Measurements from ENCODE around the gene TXNDC16. TPM values are rescaled to one million over a fixed set of nuclear protein-coding genes. Genes with fewer than 3 reads are reported as not detected.
A peak's percentile ranks its signal among the peaks of the same experiment; 100 is the strongest.

TXNDC16 gene
- total and polyA plus RNA-seq, 4 experiments from 2014 or later, result 2.8 to 7.6 (median 5.1) TPM

GRCh38 chr14:52434955-52435354, 117.3 kb downstream of the TXNDC16 start:
- Mint-ChIP-seq H3K4me1 (peaks cover 0 to 8% (median 5%) of the 10 kb centered on the region in 4 donors), H3K4me3 (no peak overlapping the region), H3K9me3 (no peaks in the 10 kb centered on the region), H3K27me3 (no peaks in the 10 kb centered on the region), H3K36me3 (peaks cover 27 to 46% of the 10 kb centered on the region in 2 donors), H3K27ac (no peak overlapping the region)
- ChIA-PET CTCF (ENCODE audit: partially characterized antibody) (interaction anchor here (1.0 to 1.6 kb wide), 2 partner anchors 34 to 135 kb away, joined by 3 to 5 read pairs; no protein-coding TSS in a partner anchor), POLR2A (ENCODE audit: partially characterized antibody) (no interaction called here)
- Histone ChIP-seq H3K27ac (ENCODE audit: low read depth, low read length) (no peak overlapping the region), H3K36me3 (ENCODE audit: insufficient read depth, low read length) (no peaks in the 10 kb centered on the region), H3K9me3 (ENCODE audit: control insufficient read depth in 1 of 2, low read length in 2 of 2) (no peaks in the 10 kb centered on the region), H3K4me1 (ENCODE audit: insufficient read depth, low read length) (no peaks in the 10 kb centered on the region), H3K27me3 (ENCODE audit: insufficient read depth, low read length) (no peaks in the 10 kb centered on the region), H3K4me3 (ENCODE audit: low read length in 2 of 2) (no peak overlapping the region)
- DNase-seq, result no peak
- intact Hi-C loops (cut with micrococcal nuclease), result no loop called here

- Mint-ChIP-seq H3K27me3 (no peaks in the 10 kb centered on the region), H3K27ac (no peak overlapping the region), H3K4me1 (peaks cover 0 to 6% (median under 1%) of the 10 kb centered on the region in 4 donors), H3K4me3 (no peak overlapping the region), H3K36me3 (peaks cover 14 to 37% of the 10 kb centered on the region in 2 donors), H3K9me3 (peaks cover 0 to 1% (median 0%) of the 10 kb centered on the region in 8 donors)
- H3K27ac ChIP-seq (ENCODE audit: low read depth, low read length), result no peak overlapping the region
- H3K4me3 ChIP-seq (ENCODE audit: low read length in 2 of 2), result no peak overlapping the region
- intact Hi-C loops (cut with micrococcal nuclease), result no loop called here
- CTCF ChIA-PET (ENCODE audit: partially characterized antibody), result no interaction called here
- H3K9me3 ChIP-seq (ENCODE audit: control insufficient read depth in 1 of 2, low read length in 2 of 2), result no peaks in the 10 kb centered on the region
- H3K36me3 ChIP-seq (ENCODE audit: insufficient read depth, low read length), result no peaks in the 10 kb centered on the region
- POLR2A ChIA-PET (ENCODE audit: partially characterized antibody), result interaction anchor here (0.9 kb wide), 1 partner anchor 29 kb away, joined by 4 read pairs; no protein-coding TSS in a partner anchor
- no peaks in the 10 kb centered on the region for H3K4me1 ChIP-seq (ENCODE audit: insufficient read depth, low read length)
- no peaks in the 10 kb centered on the region for H3K27me3 ChIP-seq (ENCODE audit: insufficient read depth, low read length)
- no peak for DNase-seq
Measured at GRCh38 chr14:52430474-52430873, 121.8 kb downstream of the TXNDC16 start.

GRCh38 chr14:52429451-52429850, 122.9 kb downstream of the TXNDC16 start:
- no peak for DNase-seq
- POLR2A ChIA-PET (ENCODE audit: partially characterized antibody), result interaction anchor here (0.9 kb wide), 1 partner anchor 28 kb away, joined by 4 read pairs; no protein-coding TSS in a partner anchor
- H3K9me3 ChIP-seq (ENCODE audit: control insufficient read depth in 1 of 2, low read length in 2 of 2), result no peaks in the 10 kb centered on the region
- Mint-ChIP-seq H3K4me3 (no peak overlapping the region), H3K4me1 (peaks cover 0 to 6% (median 1%) of the 10 kb centered on the region in 4 donors), H3K36me3 (peaks cover 14 to 33% of the 10 kb centered on the region in 2 donors), H3K9me3 (peaks cover 0 to 1% (median 0%) of the 10 kb centered on the region in 8 donors), H3K27me3 (no peaks in the 10 kb centered on the region), H3K27ac (no peak overlapping the region)
- H3K4me3 ChIP-seq (ENCODE audit: low read length in 2 of 2), result no peak overlapping the region
- H3K27ac ChIP-seq (ENCODE audit: low read depth, low read length), result no peak overlapping the region
- H3K27me3 ChIP-seq (ENCODE audit: insufficient read depth, low read length), result no peaks in the 10 kb centered on the region
- H3K36me3 ChIP-seq (ENCODE audit: insufficient read depth, low read length), result no peaks in the 10 kb centered on the region
- intact Hi-C loops (cut with micrococcal nuclease), result no loop called here
- CTCF ChIA-PET (ENCODE audit: partially characterized antibody), result no interaction called here
- H3K4me1 ChIP-seq (ENCODE audit: insufficient read depth, low read length), result no peaks in the 10 kb centered on the region

GRCh38 chr14:52427460-52427859, 124.8 kb downstream of the TXNDC16 start:
- Mint-ChIP-seq H3K27me3 (no peaks in the 10 kb centered on the region), H3K4me3 (no peak overlapping the region), H3K4me1 (peaks cover 2 to 6% (median 4%) of the 10 kb centered on the region in 4 donors), H3K27ac (peak overlapping the region in 1 of 7 donors; percentile 58), H3K9me3 (peaks cover 0 to 1% (median 0%) of the 10 kb centered on the region in 8 donors), H3K36me3 (peaks cover 14 to 33% of the 10 kb centered on the region in 2 donors)
- no peaks in the 10 kb centered on the region for H3K36me3 ChIP-seq (ENCODE audit: insufficient read depth, low read length)
- ChIA-PET POLR2A (ENCODE audit: partially characterized antibody) (no interaction called here), CTCF (ENCODE audit: partially characterized antibody) (interaction anchor here (0.9 kb wide), 1 partner anchor 15 kb away, joined by 3 read pairs; no protein-coding TSS in a partner anchor)
- no peaks in the 10 kb centered on the region for H3K4me1 ChIP-seq (ENCODE audit: insufficient read depth, low read length)
- H3K4me3 ChIP-seq (ENCODE audit: low read length in 2 of 2), result no peak overlapping the region
- no peaks in the 10 kb centered on the region for H3K9me3 ChIP-seq (ENCODE audit: control insufficient read depth in 1 of 2, low read length in 2 of 2)
- intact Hi-C loops (cut with micrococcal nuclease), result no loop called here
- H3K27me3 ChIP-seq (ENCODE audit: insufficient read depth, low read length), result no peaks in the 10 kb centered on the region
- no peak for DNase-seq
- no peak overlapping the region for H3K27ac ChIP-seq (ENCODE audit: low read depth, low read length)

- Histone ChIP-seq H3K4me3 (ENCODE audit: low read length in 2 of 2) (no peak overlapping the region), H3K27ac (ENCODE audit: low read depth, low read length) (no peak overlapping the region), H3K27me3 (ENCODE audit: insufficient read depth, low read length) (no peaks in the 10 kb centered on the region), H3K4me1 (ENCODE audit: insufficient read depth, low read length) (no peaks in the 10 kb centered on the region), H3K36me3 (ENCODE audit: insufficient read depth, low read length) (no peaks in the 10 kb centered on the region), H3K9me3 (ENCODE audit: control insufficient read depth in 1 of 2, low read length in 2 of 2) (no peaks in the 10 kb centered on the region)
- peaks cover 0 to 7% of the 10 kb centered on the region in 2 donors for H3K36me3 Mint-ChIP-seq
- H3K4me1 Mint-ChIP-seq, result peaks cover 7 to 15% (median 10%) of the 10 kb centered on the region in 4 donors
- DNase-seq, result no peak
- H3K4me3 Mint-ChIP-seq, result no peak overlapping the region
- ChIA-PET CTCF (ENCODE audit: partially characterized antibody) (interaction anchor here (1.2 kb wide), 1 partner anchor 22 kb away, joined by 3 read pairs; no protein-coding TSS in a partner anchor), POLR2A (ENCODE audit: partially characterized antibody) (interaction anchor here (1.3 kb wide), 1 partner anchor 109 kb away, joined by 3 read pairs; no protein-coding TSS in a partner anchor)
- H3K27me3 Mint-ChIP-seq, result no peaks in the 10 kb centered on the region
- H3K9me3 Mint-ChIP-seq, result no peaks in the 10 kb centered on the region
- no peak overlapping the region for H3K27ac Mint-ChIP-seq
- intact Hi-C loops (cut with micrococcal nuclease), result no loop called here
Measured at GRCh38 chr14:52422650-52423356, 129.5 kb downstream of the TXNDC16 start.

GRCh38 chr14:52417139-52417538, 135.2 kb downstream of the TXNDC16 start:
- H3K27me3 ChIP-seq (ENCODE audit: insufficient read depth, low read length), result no peaks in the 10 kb centered on the region
- ChIA-PET CTCF (ENCODE audit: partially characterized antibody) (no interaction called here), POLR2A (ENCODE audit: partially characterized antibody) (no interaction called here)
- intact Hi-C loops (cut with micrococcal nuclease), result loop anchor here (1.0 to 10.0 kb wide), 3 partner anchors 16 to 422 kb away; no protein-coding TSS in a partner anchor
- Mint-ChIP-seq H3K9me3 (no peaks in the 10 kb centered on the region), H3K4me1 (peaks cover 15 to 47% (median 16%) of the 10 kb centered on the region in 4 donors), H3K4me3 (peak overlapping the region in 1 of 8 donors; percentile 62), H3K36me3 (no peaks in the 10 kb centered on the region), H3K27me3 (no peaks in the 10 kb centered on the region), H3K27ac (peak overlapping the region in 1 of 7 donors; percentile 29)
- no peaks in the 10 kb centered on the region for H3K36me3 ChIP-seq (ENCODE audit: insufficient read depth, low read length)
- H3K4me3 ChIP-seq (ENCODE audit: low read length in 2 of 2), result no peak overlapping the region
- peaks cover 14% of the 10 kb centered on the region for H3K4me1 ChIP-seq (ENCODE audit: insufficient read depth, low read length)
- H3K9me3 ChIP-seq (ENCODE audit: control insufficient read depth in 1 of 2, low read length in 2 of 2), result no peaks in the 10 kb centered on the region
- DNase-seq, result no peak
- no peak overlapping the region for H3K27ac ChIP-seq (ENCODE audit: low read depth, low read length)

- DNase-seq, result no peak
- intact Hi-C loops (cut with micrococcal nuclease), result loop anchor here (10.0 kb wide), 1 partner anchor 419 kb away; no protein-coding TSS in a partner anchor
- CTCF ChIA-PET (ENCODE audit: partially characterized antibody), result interaction anchor here (2.1 kb wide), 1 partner anchor 13 kb away, joined by 8 read pairs; no protein-coding TSS in a partner anchor
- H3K4me3 ChIP-seq (ENCODE audit: low read length in 2 of 2), result no peak overlapping the region
- POLR2A ChIA-PET (ENCODE audit: partially characterized antibody), result no interaction called here
- H3K36me3 ChIP-seq (ENCODE audit: insufficient read depth, low read length), result no peaks in the 10 kb centered on the region
- Mint-ChIP-seq H3K36me3 (no peaks in the 10 kb centered on the region), H3K4me1 (peaks cover 16 to 54% (median 22%) of the 10 kb centered on the region in 4 donors), H3K27me3 (no peaks in the 10 kb centered on the region), H3K27ac (peak overlapping the region in 3 of 7 donors; percentile 9 to 50 (median 24)), H3K4me3 (peak overlapping the region; percentile 11 to 78 (median 48)), H3K9me3 (no peaks in the 10 kb centered on the region)
- H3K4me1 ChIP-seq (ENCODE audit: insufficient read depth, low read length), result peaks cover 14% of the 10 kb centered on the region
- H3K27me3 ChIP-seq (ENCODE audit: insufficient read depth, low read length), result no peaks in the 10 kb centered on the region
- H3K9me3 ChIP-seq (ENCODE audit: control insufficient read depth in 1 of 2, low read length in 2 of 2), result no peaks in the 10 kb centered on the region
- no peak overlapping the region for H3K27ac ChIP-seq (ENCODE audit: low read depth, low read length)
Measured at GRCh38 chr14:52413729-52414408, 138.4 kb downstream of the TXNDC16 start.

Measured in CD4-positive, alpha-beta memory T cell (primary cell).